Pulmonary artery endothelial cell (primary cell): Measurements from ENCODE around the gene MUC16. TPM values are rescaled to one million over a fixed set of nuclear protein-coding genes. Genes with fewer than 3 reads are reported as not detected.
"Not testable (repeated sequence)": the region's sequence is repeated elsewhere in the genome, so short reads cannot be mapped to it uniquely, and the experiment has no call there.

Experiments used
- DNase-seq: peaks from one replicate; pipeline ENCODE4 v3.0.0-alpha.2; 2011; ENCODE audit warnings: low read depth, low spot score
- total RNA-seq: library from RNA; depleted of rRNA; stranded (reverse); fragments of >200 nt; gene quantifications from 2 replicates; pipeline ENCODE4 v1.2.3, GENCODE V29; 2014

Gene MUC16
- total RNA-seq = under 0.01 TPM in 1 of 2 replicates, not detected in the other

- no peak for DNase-seq
Measured at GRCh38 chr19:9009935-9010651, at the start of gene MUC16. TSS of gene MUC16 (minus strand) at chr19:9010409.

- DNase-seq = no peak
Measured at GRCh38 chr19:9058905-9059667, 48.9 kb upstream of the MUC16 start.

GRCh38 chr19:9057505-9058258 is 47.5 kb upstream of the MUC16 start:
- no peak for DNase-seq

GRCh38 chr19:9056131-9056530 is 45.9 kb upstream of the MUC16 start:
- not testable (repeated sequence) for DNase-seq

GRCh38 chr19:9054765-9055164 is 44.6 kb upstream of the MUC16 start:
- DNase-seq = no peak

- DNase-seq = no peak
Measured at GRCh38 chr19:9054207-9054606, 44.0 kb upstream of the MUC16 start.

GRCh38 chr19:9053674-9054073 is 43.5 kb upstream of the MUC16 start:
- not testable (repeated sequence) for DNase-seq

- DNase-seq = no peak
Measured at GRCh38 chr19:9052894-9053293, 42.7 kb upstream of the MUC16 start.

GRCh38 chr19:9046694-9047093 is 36.5 kb upstream of the MUC16 start:
- no peak for DNase-seq

GRCh38 chr19:9044449-9044848 is 34.2 kb upstream of the MUC16 start:
- DNase-seq = no peak

GRCh38 chr19:9043524-9043923 is 33.3 kb upstream of the MUC16 start:
- DNase-seq = no peak

GRCh38 chr19:9041023-9041422 is 30.8 kb upstream of the MUC16 start:
- no peak for DNase-seq

- no peak for DNase-seq
Measured at GRCh38 chr19:9040131-9040530, 29.9 kb upstream of the MUC16 start.

- no peak for DNase-seq
Measured at GRCh38 chr19:9039728-9040127, 29.5 kb upstream of the MUC16 start.

GRCh38 chr19:9037400-9038062 is 27.3 kb upstream of the MUC16 start:
- DNase-seq = no peak

GRCh38 chr19:9032136-9032631 is 22.0 kb upstream of the MUC16 start:
- no peak for DNase-seq

GRCh38 chr19:9018163-9018875 is 8.1 kb upstream of the MUC16 start:
- no peak for DNase-seq

- DNase-seq = no peak
Measured at GRCh38 chr19:9014803-9015202, 4.6 kb upstream of the MUC16 start.

GRCh38 chr19:9013988-9014387 is 3.8 kb upstream of the MUC16 start:
- no peak for DNase-seq

- DNase-seq = no peak
Measured at GRCh38 chr19:9011875-9012274, 1.7 kb upstream of the MUC16 start.

- no peak for DNase-seq
Measured at GRCh38 chr19:9010693-9011092, 484 bp upstream of the MUC16 start.
